22Rv1 (cell line): ENCODE results near the gene EVI2A.

Experiments used
- ZFX ChIP-seq: fragments of 450-650 bp; IDR thresholded peaks from 2 replicates; pipeline ENCODE4 v1.6.1; 2017; ENCODE audit warnings: antibody characterized with exemption, borderline replicate concordance
- TF ChIP-seq, protein P1 (sequence below): fragments of 450-650 bp; IDR thresholded peaks from 2 replicates; pipeline ENCODE4 v1.5.1; 2017; ENCODE audit warnings: mild to moderate bottlenecking

DNA sequence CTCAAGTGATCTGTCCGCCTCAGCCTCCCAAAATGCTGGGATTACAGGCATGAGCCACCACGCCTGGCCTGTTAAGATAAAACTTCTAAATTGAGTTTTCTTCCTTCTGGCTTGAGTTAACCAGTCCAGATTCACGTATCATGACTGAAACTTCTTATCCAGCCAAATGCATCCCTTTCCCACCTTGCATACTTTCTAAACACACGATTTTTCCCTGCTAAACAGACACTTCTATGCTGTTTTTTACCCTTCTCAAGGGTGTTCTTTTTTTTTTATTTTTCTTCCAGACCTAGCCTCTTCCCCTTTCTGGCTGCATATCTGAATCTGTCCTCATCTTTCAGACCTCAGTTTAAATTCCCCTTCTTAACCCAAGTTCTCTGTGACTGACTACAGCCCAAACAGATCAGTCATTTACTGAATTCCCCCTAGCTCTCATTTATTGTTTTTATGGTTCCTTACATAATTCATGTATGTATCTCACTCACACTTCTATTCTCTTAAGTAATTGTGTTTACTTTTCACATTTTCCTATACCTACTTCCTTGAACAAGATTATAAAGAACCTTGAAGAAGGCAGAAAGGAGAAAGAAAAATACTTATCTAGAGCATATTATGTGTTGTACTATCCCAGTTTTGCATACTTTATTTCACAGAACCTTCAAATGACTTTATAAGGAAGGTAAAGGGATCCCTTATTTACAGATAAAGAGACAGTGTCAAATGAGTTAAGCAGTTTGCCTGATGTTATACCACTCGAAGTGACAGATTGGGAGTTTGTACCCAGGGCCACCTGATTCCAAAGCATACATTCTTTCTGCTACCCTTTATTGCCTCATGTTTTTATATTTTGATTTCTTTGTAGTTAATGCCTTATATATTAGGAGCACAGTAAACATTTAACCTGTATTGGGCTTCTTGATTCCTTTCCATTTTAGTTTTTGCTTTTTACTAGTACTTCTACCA, 12.8 kb downstream of the EVI2A start:
- TF ChIP-seq, protein P1, sequence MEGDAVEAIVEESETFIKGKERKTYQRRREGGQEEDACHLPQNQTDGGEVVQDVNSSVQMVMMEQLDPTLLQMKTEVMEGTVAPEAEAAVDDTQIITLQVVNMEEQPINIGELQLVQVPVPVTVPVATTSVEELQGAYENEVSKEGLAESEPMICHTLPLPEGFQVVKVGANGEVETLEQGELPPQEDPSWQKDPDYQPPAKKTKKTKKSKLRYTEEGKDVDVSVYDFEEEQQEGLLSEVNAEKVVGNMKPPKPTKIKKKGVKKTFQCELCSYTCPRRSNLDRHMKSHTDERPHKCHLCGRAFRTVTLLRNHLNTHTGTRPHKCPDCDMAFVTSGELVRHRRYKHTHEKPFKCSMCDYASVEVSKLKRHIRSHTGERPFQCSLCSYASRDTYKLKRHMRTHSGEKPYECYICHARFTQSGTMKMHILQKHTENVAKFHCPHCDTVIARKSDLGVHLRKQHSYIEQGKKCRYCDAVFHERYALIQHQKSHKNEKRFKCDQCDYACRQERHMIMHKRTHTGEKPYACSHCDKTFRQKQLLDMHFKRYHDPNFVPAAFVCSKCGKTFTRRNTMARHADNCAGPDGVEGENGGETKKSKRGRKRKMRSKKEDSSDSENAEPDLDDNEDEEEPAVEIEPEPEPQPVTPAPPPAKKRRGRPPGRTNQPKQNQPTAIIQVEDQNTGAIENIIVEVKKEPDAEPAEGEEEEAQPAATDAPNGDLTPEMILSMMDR, result no peak
- TF ChIP-seq ZFX, result no peak
